SK-N-SH treated with all-trans-retinoic acid at 6 μM for 48 hours (cell line): ENCODE measurements around the gene TDRD15.
"Not testable (repeated sequence)": the region's sequence is repeated elsewhere in the genome, so short reads cannot be mapped to it uniquely, and the experiment has no call there.

Experiments used
- ATAC-seq: fragments of 200-7000 bp; cut with Tn5 transposase; 3 replicates; pipeline ENCODE4 v1.9.1; 2020; ENCODE audit warnings: mild to moderate bottlenecking, moderate library complexity
- ARNTL ChIP-seq: fragments of 450-650 bp; formaldehyde crosslinking; IDR thresholded peaks from 2 replicates; pipeline ENCODE4 v1.5.0; 2020; ENCODE audit warnings: low read depth, mild to moderate bottlenecking, moderate library complexity, borderline replicate concordance
- BACH2 ChIP-seq: fragments of 250-450 bp; sonication (Bioruptor Pico); IDR thresholded peaks from 2 replicates; pipeline ENCODE4 v1.9.0; 2021; ENCODE audit warnings: mild to moderate bottlenecking, borderline replicate concordance
- CSDC2 ChIP-seq: fragments of 250-450 bp; sonication (Bioruptor Pico); IDR thresholded peaks from 2 replicates; pipeline ENCODE4 v1.5.0; 2020; ENCODE audit warnings: mild to moderate bottlenecking, moderate library complexity
- CSRNP3 ChIP-seq: fragments of 250-450 bp; sonication (Bioruptor Pico); IDR thresholded peaks from 2 replicates; pipeline ENCODE4 v1.5.1; 2021; ENCODE audit warnings: mild to moderate bottlenecking, moderate library complexity
- GLIS3 ChIP-seq: fragments of 250-450 bp; sonication (Bioruptor Pico); IDR thresholded peaks from 2 replicates; pipeline ENCODE4 v1.5.0; 2020; ENCODE audit warnings: mild to moderate bottlenecking, moderate library complexity
- ISL1 ChIP-seq: fragments of 250-450 bp; sonication (Bioruptor Pico); IDR thresholded peaks from 2 replicates; pipeline ENCODE4 v2.1.2; 2022; ENCODE audit warnings: mild to moderate bottlenecking, moderate library complexity
- OSR1 ChIP-seq: fragments of 250-450 bp; sonication (Bioruptor Pico); IDR thresholded peaks from 2 replicates; pipeline ENCODE4 v1.8.0; 2022; ENCODE audit warnings: moderate library complexity, mild to moderate bottlenecking, inconsistent platforms
- POU6F1 ChIP-seq: fragments of 250-450 bp; sonication (Bioruptor Pico); IDR thresholded peaks from 2 replicates; pipeline ENCODE4 v1.8.0; 2021; ENCODE audit warnings: low read depth, mild to moderate bottlenecking, moderate library complexity, borderline replicate concordance
- PPARA ChIP-seq: fragments of 250-450 bp; sonication (Bioruptor Pico); IDR thresholded peaks from 2 replicates; pipeline ENCODE4 v1.5.0; 2020; ENCODE audit warnings: mild to moderate bottlenecking, borderline replicate concordance
- SNAI2 ChIP-seq: fragments of 250-450 bp; sonication (Bioruptor Pico); IDR thresholded peaks from 2 replicates; pipeline ENCODE4 v1.5.0; 2020; ENCODE audit warnings: mild to moderate bottlenecking, moderate library complexity
- TCF4 ChIP-seq: fragments of 250-450 bp; sonication (Bioruptor Pico); IDR thresholded peaks from 2 replicates; pipeline ENCODE4 v1.8.0; 2021; ENCODE audit warnings: mild to moderate bottlenecking, moderate library complexity, borderline replicate concordance
- TOX ChIP-seq: fragments of 250-450 bp; sonication (Bioruptor Pico); IDR thresholded peaks from 2 replicates; pipeline ENCODE4 v1.8.0; 2021; ENCODE audit warnings: mild to moderate bottlenecking, moderate library complexity, borderline replicate concordance
- ZC3H10 ChIP-seq: fragments of 250-450 bp; sonication (Bioruptor Pico); IDR thresholded peaks from 2 replicates; pipeline ENCODE4 v1.5.1; 2021; ENCODE audit warnings: mild to moderate bottlenecking, moderate library complexity
- ZFP3 ChIP-seq: fragments of 250-450 bp; sonication (Bioruptor Pico); IDR thresholded peaks from 2 replicates; pipeline ENCODE4 v1.5.0; 2020; ENCODE audit warnings: mild to moderate bottlenecking, moderate library complexity
- ZFP30 ChIP-seq: fragments of 450-650 bp; formaldehyde crosslinking; IDR thresholded peaks from 2 replicates; pipeline ENCODE4 v1.5.0; 2022; ENCODE audit warnings: mild to moderate bottlenecking, moderate library complexity
- ZNF565 ChIP-seq: fragments of 450-650 bp; formaldehyde crosslinking; conservative IDR thresholded peaks from 2 replicates; pipeline ENCODE4 v1.5.0; 2020; ENCODE audit warnings: low read depth, mild to moderate bottlenecking, moderate library complexity
- ZNF70 ChIP-seq: fragments of 450-650 bp; formaldehyde crosslinking; IDR thresholded peaks from 2 replicates; pipeline ENCODE4 v1.5.0; 2020; ENCODE audit warnings: mild to moderate bottlenecking, moderate library complexity
- ZNF8 ChIP-seq: fragments of 450-650 bp; formaldehyde crosslinking; IDR thresholded peaks from 2 replicates; pipeline ENCODE4 v1.5.0; 2020; ENCODE audit warnings: mild to moderate bottlenecking, moderate library complexity
- TF ChIP-seq, protein P1 (sequence below): fragments of 250-450 bp; sonication (Bioruptor Pico); IDR thresholded peaks from 2 replicates; pipeline ENCODE4 v1.8.0; 2020; ENCODE audit warnings: mild to moderate bottlenecking, moderate library complexity, borderline replicate concordance
- TF ChIP-seq, protein P2 (sequence below): fragments of 250-450 bp; sonication (Bioruptor Pico); IDR thresholded peaks from 2 replicates; pipeline ENCODE4 v1.5.0; 2020; ENCODE audit warnings: mild to moderate bottlenecking, moderate library complexity
- TF ChIP-seq, protein P3 (sequence below): fragments of 250-450 bp; sonication (Bioruptor Pico); IDR thresholded peaks from 2 replicates; pipeline ENCODE4 v1.5.1; 2020; ENCODE audit warnings: low read depth, mild to moderate bottlenecking, moderate library complexity

The TDRD15 gene

DNA sequence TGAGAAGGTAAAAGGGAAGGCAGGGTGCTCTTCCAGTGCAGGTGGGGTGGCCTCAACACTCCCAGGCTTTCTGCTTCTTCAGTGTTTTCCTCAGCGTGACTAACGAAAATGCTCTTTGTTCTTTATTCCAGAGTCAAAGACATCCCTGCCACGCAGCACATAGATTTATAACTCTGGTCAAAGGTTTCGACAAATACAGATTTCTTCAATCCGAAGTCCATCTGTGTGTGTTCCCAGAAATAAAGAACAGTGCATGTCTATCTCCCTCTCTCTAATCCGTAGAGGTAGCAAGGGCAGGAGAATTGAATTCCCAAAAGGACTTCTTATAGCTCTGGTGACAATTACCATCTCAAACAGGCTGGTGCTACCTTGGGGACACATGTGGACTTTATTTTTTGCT lies 26.4 kb upstream of the TDRD15 start (continued):
- TF ChIP-seq POU6F1 (CRISPR knock-in tag) = no peak
- TF ChIP-seq ZNF8 (CRISPR knock-in tag) = no peak
- TF ChIP-seq ARNTL (CRISPR knock-in tag) = no peak

- no peak for ATAC-seq
- TF ChIP-seq ZC3H10 (CRISPR knock-in tag) = no peak
- TF ChIP-seq TCF4 = no peak
- no peak for TF ChIP-seq PPARA
- no peak for TF ChIP-seq ISL1 (CRISPR knock-in tag)
- TF ChIP-seq, protein P1, sequence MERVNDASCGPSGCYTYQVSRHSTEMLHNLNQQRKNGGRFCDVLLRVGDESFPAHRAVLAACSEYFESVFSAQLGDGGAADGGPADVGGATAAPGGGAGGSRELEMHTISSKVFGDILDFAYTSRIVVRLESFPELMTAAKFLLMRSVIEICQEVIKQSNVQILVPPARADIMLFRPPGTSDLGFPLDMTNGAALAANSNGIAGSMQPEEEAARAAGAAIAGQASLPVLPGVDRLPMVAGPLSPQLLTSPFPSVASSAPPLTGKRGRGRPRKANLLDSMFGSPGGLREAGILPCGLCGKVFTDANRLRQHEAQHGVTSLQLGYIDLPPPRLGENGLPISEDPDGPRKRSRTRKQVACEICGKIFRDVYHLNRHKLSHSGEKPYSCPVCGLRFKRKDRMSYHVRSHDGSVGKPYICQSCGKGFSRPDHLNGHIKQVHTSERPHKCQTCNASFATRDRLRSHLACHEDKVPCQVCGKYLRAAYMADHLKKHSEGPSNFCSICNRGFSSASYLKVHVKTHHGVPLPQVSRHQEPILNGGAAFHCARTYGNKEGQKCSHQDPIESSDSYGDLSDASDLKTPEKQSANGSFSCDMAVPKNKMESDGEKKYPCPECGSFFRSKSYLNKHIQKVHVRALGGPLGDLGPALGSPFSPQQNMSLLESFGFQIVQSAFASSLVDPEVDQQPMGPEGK = no peak
- no peak for TF ChIP-seq CSDC2 (CRISPR knock-in tag)
- no peak for TF ChIP-seq TOX (CRISPR knock-in tag)
- TF ChIP-seq OSR1 = no peak
- no peak for TF ChIP-seq SNAI2 (CRISPR knock-in tag)
- no peak for TF ChIP-seq ZNF565 (CRISPR knock-in tag)
- TF ChIP-seq ZFP3 (CRISPR knock-in tag) = no peak
- TF ChIP-seq GLIS3 = no peak
- TF ChIP-seq ZFP30 (CRISPR knock-in tag) = no peak
- TF ChIP-seq, protein P2, sequence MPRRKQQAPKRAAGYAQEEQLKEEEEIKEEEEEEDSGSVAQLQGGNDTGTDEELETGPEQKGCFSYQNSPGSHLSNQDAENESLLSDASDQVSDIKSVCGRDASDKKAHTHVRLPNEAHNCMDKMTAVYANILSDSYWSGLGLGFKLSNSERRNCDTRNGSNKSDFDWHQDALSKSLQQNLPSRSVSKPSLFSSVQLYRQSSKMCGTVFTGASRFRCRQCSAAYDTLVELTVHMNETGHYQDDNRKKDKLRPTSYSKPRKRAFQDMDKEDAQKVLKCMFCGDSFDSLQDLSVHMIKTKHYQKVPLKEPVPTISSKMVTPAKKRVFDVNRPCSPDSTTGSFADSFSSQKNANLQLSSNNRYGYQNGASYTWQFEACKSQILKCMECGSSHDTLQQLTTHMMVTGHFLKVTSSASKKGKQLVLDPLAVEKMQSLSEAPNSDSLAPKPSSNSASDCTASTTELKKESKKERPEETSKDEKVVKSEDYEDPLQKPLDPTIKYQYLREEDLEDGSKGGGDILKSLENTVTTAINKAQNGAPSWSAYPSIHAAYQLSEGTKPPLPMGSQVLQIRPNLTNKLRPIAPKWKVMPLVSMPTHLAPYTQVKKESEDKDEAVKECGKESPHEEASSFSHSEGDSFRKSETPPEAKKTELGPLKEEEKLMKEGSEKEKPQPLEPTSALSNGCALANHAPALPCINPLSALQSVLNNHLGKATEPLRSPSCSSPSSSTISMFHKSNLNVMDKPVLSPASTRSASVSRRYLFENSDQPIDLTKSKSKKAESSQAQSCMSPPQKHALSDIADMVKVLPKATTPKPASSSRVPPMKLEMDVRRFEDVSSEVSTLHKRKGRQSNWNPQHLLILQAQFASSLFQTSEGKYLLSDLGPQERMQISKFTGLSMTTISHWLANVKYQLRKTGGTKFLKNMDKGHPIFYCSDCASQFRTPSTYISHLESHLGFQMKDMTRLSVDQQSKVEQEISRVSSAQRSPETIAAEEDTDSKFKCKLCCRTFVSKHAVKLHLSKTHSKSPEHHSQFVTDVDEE (CRISPR knock-in tag) = no peak
- TF ChIP-seq BACH2 = no peak
- TF ChIP-seq ZNF8 (CRISPR knock-in tag) = no peak
- no peak for TF ChIP-seq CSRNP3 (CRISPR knock-in tag)
- TF ChIP-seq ARNTL (CRISPR knock-in tag) = no peak
- TF ChIP-seq ZNF70 (CRISPR knock-in tag) = no peak
Measured at GRCh38 chr2:21098294-21098693, 25.5 kb upstream of the TDRD15 start.

DNA sequence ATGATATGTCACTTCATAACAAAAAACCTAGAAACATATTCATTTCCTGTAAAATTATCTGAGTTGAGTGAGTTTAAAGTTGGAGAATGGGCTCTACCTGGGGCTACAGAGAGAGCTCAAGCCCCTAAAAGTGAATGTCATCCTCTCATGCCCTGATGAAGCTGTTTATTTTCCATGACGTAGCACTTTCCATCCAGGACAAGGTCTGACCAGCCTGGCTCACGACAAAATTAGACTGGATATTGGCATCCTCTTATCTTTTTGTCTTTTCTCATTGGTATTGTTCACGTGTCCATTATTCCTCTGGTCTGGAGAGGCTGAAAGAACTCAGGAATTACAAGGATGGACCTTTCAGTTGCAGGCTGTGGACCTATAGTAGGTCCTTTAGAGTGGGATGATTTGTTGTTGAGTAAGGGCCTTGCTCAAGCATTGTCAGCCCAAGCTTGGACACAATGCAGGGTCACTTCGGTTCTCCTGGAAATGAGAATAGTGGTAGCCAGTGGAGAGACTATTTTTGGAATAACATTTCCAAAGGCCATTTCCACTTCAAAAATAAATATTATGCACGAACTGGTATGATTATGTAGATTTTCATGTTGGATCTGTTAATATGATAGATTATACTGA lies 24.4 kb upstream of the TDRD15 start:
- ATAC-seq = no peak
- TF ChIP-seq OSR1 (no peak), SNAI2 (CRISPR knock-in tag) (no peak), ISL1 (CRISPR knock-in tag) (no peak), GLIS3 (no peak), ZFP3 (CRISPR knock-in tag) (no peak), ZFP30 (CRISPR knock-in tag) (no peak), POU6F1 (CRISPR knock-in tag) (no peak), ZNF8 (CRISPR knock-in tag) (no peak), CSDC2 (CRISPR knock-in tag) (no peak), TOX (CRISPR knock-in tag) (no peak)
- TF ChIP-seq, protein P1 = no peak
- TF ChIP-seq, protein P3, sequence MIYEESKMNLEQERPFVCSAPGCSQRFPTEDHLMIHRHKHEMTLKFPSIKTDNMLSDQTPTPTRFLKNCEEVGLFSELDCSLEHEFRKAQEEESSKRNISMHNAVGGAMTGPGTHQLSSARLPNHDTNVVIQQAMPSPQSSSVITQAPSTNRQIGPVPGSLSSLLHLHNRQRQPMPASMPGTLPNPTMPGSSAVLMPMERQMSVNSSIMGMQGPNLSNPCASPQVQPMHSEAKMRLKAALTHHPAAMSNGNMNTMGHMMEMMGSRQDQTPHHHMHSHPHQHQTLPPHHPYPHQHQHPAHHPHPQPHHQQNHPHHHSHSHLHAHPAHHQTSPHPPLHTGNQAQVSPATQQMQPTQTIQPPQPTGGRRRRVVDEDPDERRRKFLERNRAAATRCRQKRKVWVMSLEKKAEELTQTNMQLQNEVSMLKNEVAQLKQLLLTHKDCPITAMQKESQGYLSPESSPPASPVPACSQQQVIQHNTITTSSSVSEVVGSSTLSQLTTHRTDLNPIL (CRISPR knock-in tag) = no peak

DNA sequence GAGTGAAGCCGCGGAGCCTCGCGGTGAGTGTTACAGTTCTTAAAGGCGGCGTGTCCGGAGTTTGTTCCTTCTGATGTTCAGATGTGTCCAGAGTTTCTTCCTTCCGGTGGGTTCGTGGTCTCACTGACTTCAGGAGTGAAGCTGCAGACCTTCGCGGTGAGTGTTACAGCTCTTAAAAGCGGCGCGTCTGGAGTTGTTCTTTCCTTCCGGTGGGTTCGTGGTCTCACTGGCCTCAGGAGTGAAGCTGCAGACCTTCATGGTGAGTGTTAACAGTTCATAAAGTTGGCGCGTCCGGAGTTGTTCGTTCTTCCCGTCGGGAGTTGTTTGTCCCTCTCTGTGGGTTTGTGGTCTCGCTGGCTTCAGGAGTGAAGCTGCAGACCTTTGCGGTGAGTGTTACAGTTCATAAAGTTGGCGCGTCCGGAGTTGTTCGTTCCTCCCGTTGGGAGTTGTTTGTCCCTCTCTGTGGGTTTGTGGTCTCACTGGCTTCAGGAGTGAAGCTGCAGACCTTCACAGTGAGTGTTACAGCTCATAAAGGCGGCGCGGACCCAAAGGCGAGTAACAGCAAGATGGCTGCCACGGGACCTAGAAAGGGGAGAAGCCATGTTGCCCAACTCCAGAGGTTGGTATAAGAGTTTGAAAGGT lies 22.1 kb upstream of the TDRD15 start:
- not testable (repeated sequence) for ATAC-seq
